Endothelial cell of umbilical vein (primary cell): ENCODE results near the gene TANGO2. TPM values are rescaled to one million over a fixed set of nuclear protein-coding genes. Genes with fewer than 3 reads are reported as not detected.

ENCODE experiments used
- BruUV-seq: library from RNA; stranded (reverse); fragments of 400-500 nt; replicated peaks from 2 replicates; lab custom pipeline; 2021; lab: Mats Ljungman, UMichigan
- CTCF ChIA-PET: fragments of 300-600, 350-600 bp; sonication (Branson Sonifier 250); formaldehyde crosslinking; loops from one replicate; lab custom pipeline; 2021; ENCODE audit warnings: antibody characterized with exemption, inconsistent platforms; lab: Charles Lee
- POLR2A ChIA-PET: fragments of 300-600, 350-600 bp; sonication (Branson Sonifier 250); formaldehyde crosslinking; loops from one replicate; lab custom pipeline; 2021; ENCODE audit warnings: antibody characterized with exemption, inconsistent platforms; lab: Charles Lee
- DNase-seq: peaks from one replicate; pipeline ENCODE4 v3.0.0-alpha.2; 2011; ENCODE audit warnings: low read depth, low spot score
- FAIRE-seq: peaks from 2 replicates; lab custom pipeline; 2011; peaks lifted over from hg19 to GRCh38; lab: Jason Lieb, UNC
- H2AFZ ChIP-seq: 2 replicates; pipeline ENCODE4 v1.6.0; 2012; ENCODE audit warnings: low read depth, low read length, control low read depth, inconsistent platforms
- H3K27ac ChIP-seq: 2 replicates; pipeline ENCODE4 v1.5.1; 2011; ENCODE audit warnings: low read depth, mild to moderate bottlenecking, control low read depth, low read length, moderate library complexity; ENCODE audit not compliant: insufficient read depth
- H3K27me3 ChIP-seq, 2 experiments: 2 replicates each; pipeline versions ENCODE4 v1.6.0 to v1.6.1; 2011; ENCODE audit warnings: low read length in 2 of 2, mixed read lengths in 1 of 2; ENCODE audit not compliant: control insufficient read depth in 2 of 2, insufficient read depth in 2 of 2
- H3K36me3 ChIP-seq, 2 experiments: 2 replicates in 1 of 2; 3 replicates in 1 of 2; pipeline ENCODE4 v1.5.1; 2011; ENCODE audit warnings: low read length in 2 of 2, mild to moderate bottlenecking in 1 of 2, moderate library complexity in 1 of 2; ENCODE audit not compliant: control insufficient read depth in 2 of 2, insufficient read depth in 2 of 2; ENCODE audit errors: extremely low read depth in 1 of 2
- H3K4me1 ChIP-seq: 3 replicates; pipeline ENCODE4 v1.5.1; 2011; ENCODE audit warnings: mild to moderate bottlenecking, low read length; ENCODE audit not compliant: control insufficient read depth, insufficient read depth; ENCODE audit errors: extremely low read depth
- H3K4me2 ChIP-seq: 2 replicates; pipeline ENCODE4 v1.6.1; 2011; ENCODE audit warnings: low read length, control low read depth, mixed read lengths; ENCODE audit not compliant: insufficient read depth
- H3K4me3 ChIP-seq, 3 experiments: fragments of 200-600 bp in 1 of 3; sonication (generic), shearing (Covaris generic) in 1 of 3; replicated peaks in 1 of 3; 2 replicates each; pipeline ENCODE4 v1.5.1; 2011 to 2016; ENCODE audit warnings: control low read depth in 3 of 3, low read length in 3 of 3, mild to moderate bottlenecking in 2 of 3, inconsistent platforms in 1 of 3, low read depth in 1 of 3, moderate library complexity in 1 of 3; ENCODE audit not compliant: insufficient read depth in 1 of 3
- H3K79me2 ChIP-seq: 2 replicates; pipeline ENCODE4 v1.6.0; 2012; ENCODE audit warnings: low read length, inconsistent platforms; ENCODE audit not compliant: control insufficient read depth, insufficient read depth
- H3K9ac ChIP-seq: replicated peaks from 2 replicates; pipeline ENCODE3; 2011; ENCODE audit warnings: low read length, control low read depth; ENCODE audit not compliant: insufficient read depth; ENCODE audit errors: extremely low read depth
- H3K9me1 ChIP-seq: replicated peaks from 3 replicates; pipeline ENCODE4 v1.6.0; 2011; ENCODE audit warnings: mild to moderate bottlenecking, low read length; ENCODE audit not compliant: control insufficient read depth, insufficient read depth; ENCODE audit errors: extremely low read depth
- H3K9me3 ChIP-seq: replicated peaks from 2 replicates; pipeline ENCODE4 v1.5.1; 2012; ENCODE audit warnings: low read length, inconsistent platforms; ENCODE audit not compliant: control insufficient read depth, insufficient read depth
- H4K20me1 ChIP-seq: replicated peaks from 2 replicates; pipeline ENCODE3; 2011; ENCODE audit warnings: mild to moderate bottlenecking, low read length; ENCODE audit not compliant: control insufficient read depth, insufficient read depth; ENCODE audit errors: extremely low read depth
- CTCF ChIP-seq, 2 donors: IDR thresholded peaks; 1 replicate in 1 of 2; 2 replicates in 1 of 2; pipeline ENCODE4 v1.5.1; 2011; ENCODE audit warnings: low read length in 2 of 2, mild to moderate bottlenecking in 2 of 2, moderate library complexity in 2 of 2, control low read depth in 1 of 2, inconsistent platforms in 1 of 2, low read depth in 1 of 2; ENCODE audit not compliant: insufficient read depth in 1 of 2; ENCODE audit errors: extremely low read depth in 1 of 2
- EZH2 ChIP-seq: IDR thresholded peaks from 2 replicates; pipeline ENCODE4 v1.6.1; 2012; ENCODE audit warnings: borderline replicate concordance, low read depth, mild to moderate bottlenecking, moderate library complexity, low read length, inconsistent platforms; ENCODE audit not compliant: severe bottlenecking
- FOS ChIP-seq: IDR thresholded peaks from 2 replicates; pipeline ENCODE4 v1.6.1; 2011; ENCODE audit warnings: mild to moderate bottlenecking, low read length, moderate library complexity, borderline replicate concordance; ENCODE audit not compliant: insufficient read depth
- GATA2 ChIP-seq: IDR thresholded peaks from 2 replicates; pipeline ENCODE4 v1.7.0; 2011; ENCODE audit warnings: low read depth, mild to moderate bottlenecking, moderate library complexity, mixed read lengths, low read length; ENCODE audit not compliant: insufficient read length, insufficient read depth
- JUN ChIP-seq: IDR thresholded peaks from 2 replicates; pipeline ENCODE4 v1.6.1; 2011; ENCODE audit warnings: borderline replicate concordance, low read depth; ENCODE audit not compliant: insufficient read length, insufficient read depth
- MAX ChIP-seq: IDR thresholded peaks from 2 replicates; pipeline ENCODE4 v1.6.1; 2011; ENCODE audit not compliant: insufficient read depth, insufficient read length
- MYC ChIP-seq: IDR thresholded peaks from one replicate; pipeline ENCODE4 v1.6.1; 2011; ENCODE audit warnings: mild to moderate bottlenecking, low read depth, low read length
- POLR2A ChIP-seq: IDR thresholded peaks from 2 replicates; pipeline ENCODE4 v1.6.1; 2012; ENCODE audit warnings: low read depth, mild to moderate bottlenecking, control low read depth, low read length
- POLR2AphosphoS5 ChIP-seq: IDR thresholded peaks from 2 replicates; pipeline ENCODE4 v1.6.1; 2012; ENCODE audit warnings: low read depth, mild to moderate bottlenecking, control low read depth, low read length, moderate library complexity; ENCODE audit not compliant: insufficient read depth
- dilution Hi-C: fragments of 300-500 bp; cut with MboI; formaldehyde crosslinking; loops from one replicate; pipeline ENCODE4 v1.15.0; 2019; ENCODE audit warnings: low sequenced_read_pairs; ENCODE audit not compliant: extremely low pct_ligation_motif_present
- intact Hi-C: fragments of 100-400 bp; cut with micrococcal nuclease; formaldehyde crosslinking; loops from one replicate; pipeline ENCODE4 v1.10.0; 2022
- polyA plus RNA-seq, 4 experiments: library from polyadenylated mRNA; depleted of rRNA in 3 of 4; stranded (reverse) in 3 of 4; unstranded in 1 of 4; fragments of >200 nt; gene quantifications; 2 replicates each; pipeline versions ENCODE4 v1.2.1 to v1.2.3, GENCODE V29; 2011 to 2012; ENCODE audit warnings: missing spikeins in 1 of 4
- total RNA-seq: library from RNA; stranded (reverse); gene quantifications from 2 replicates; pipeline ENCODE4 v1.2.3, GENCODE V29; 2021

Gene TANGO2
- total and polyA plus RNA-seq, 2 donors (not counting 3 experiments of a cell fraction or from before 2014, with no cell fraction given), result 40.0 to 49.3 TPM

- ChIA-PET POLR2A (no interaction called here), CTCF (no interaction called here)
- no peaks in the 10 kb centered on the region for H3K27me3 ChIP-seq
- no peak overlapping the region for H2AFZ ChIP-seq
- no TSS peak for BruUV-seq
- no peaks in the 10 kb centered on the region for H3K79me2 ChIP-seq
- no peaks in the 10 kb centered on the region for H3K36me3 ChIP-seq
- no peak overlapping the region for H3K9ac ChIP-seq
- no peak overlapping the region for H3K4me2 ChIP-seq
- DNase-seq (no peak), FAIRE-seq (no peak)
- H3K9me1 ChIP-seq, result no peaks in the 10 kb centered on the region
- dilution Hi-C loops, result no loop called here
- no peak for TF ChIP-seq FOS
- no peak for TF ChIP-seq POLR2AphosphoS5
- no peak for TF ChIP-seq EZH2
- TF ChIP-seq GATA2, result no peak
- TF ChIP-seq POLR2A, result no peak
- no peak for TF ChIP-seq MAX
- TF ChIP-seq MYC, result no peak
- no peak for TF ChIP-seq CTCF (IDR thresholded peaks at IDR 0.05; ENCODE audit: extremely low read depth in 1 of 2, insufficient read depth in 1 of 2, low read depth in 1 of 2, low read length in 2 of 2)
- TF ChIP-seq JUN, result no peak
- H3K27ac ChIP-seq, result no peak overlapping the region
- H3K4me1 ChIP-seq, result peaks cover 7% of the 10 kb centered on the region
- intact Hi-C loops, result loop anchor here (2.0 kb wide), 1 partner anchor 19 kb away; no protein-coding TSS in a partner anchor
- no peaks in the 10 kb centered on the region for H3K9me3 ChIP-seq
- no peaks in the 10 kb centered on the region for H4K20me1 ChIP-seq
- H3K4me3 ChIP-seq, result no peak overlapping the region
Observed at GRCh38 chr22:19993926-19994325, 27.0 kb upstream of the TANGO2 start.
